Panc1 (cell line): Measurements from ENCODE around the gene LRIT1. TPM values are rescaled to one million over a fixed set of nuclear protein-coding genes. Genes with fewer than 3 reads are reported as not detected.

Source experiments
- ATAC-seq: fragments of 200-7000 bp; cut with Tn5 transposase; 2 replicates; pipeline ENCODE4 v1.9.1; 2020; ENCODE audit warnings: mild to moderate bottlenecking, moderate library complexity
- BruUV-seq: library from RNA; stranded (reverse); fragments of 400-500 nt; replicated peaks from 2 replicates; lab custom pipeline; 2021; lab: Mats Ljungman, UMichigan
- CTCF ChIA-PET: fragments of 300-600 bp; sonication (Branson Sonifier 250); formaldehyde crosslinking; loops from one replicate; lab custom pipeline; 2022; ENCODE audit warnings: antibody characterized with exemption; lab: Charles Lee
- POLR2A ChIA-PET: fragments of 300-600 bp; sonication (Branson Sonifier 250); formaldehyde crosslinking; loops from one replicate; lab custom pipeline; 2022; ENCODE audit warnings: antibody characterized with exemption; lab: Charles Lee
- DNase-seq: peaks from one replicate; pipeline ENCODE4 v3.0.0-alpha.2; 2010; ENCODE audit warnings: low read depth, low spot score
- H3K27ac ChIP-seq: 2 replicates; pipeline ENCODE4 v1.5.1; 2011; ENCODE audit warnings: mild to moderate bottlenecking, low read length, inconsistent platforms
- H3K27me3 ChIP-seq: fragments of 200-500 bp; sonication (Bioruptor generic); 2 replicates; pipeline ENCODE4 v1.6.0; 2014; ENCODE audit warnings: low read length, inconsistent platforms; ENCODE audit not compliant: control insufficient read depth, insufficient read depth
- H3K36me3 ChIP-seq: fragments of 200-500 bp; sonication (Bioruptor generic); 2 replicates; pipeline ENCODE4 v1.5.1; 2014; ENCODE audit warnings: inconsistent platforms, mild to moderate bottlenecking, low read length, moderate library complexity; ENCODE audit not compliant: control insufficient read depth, insufficient read depth
- H3K4me1 ChIP-seq: 2 replicates; pipeline ENCODE4 v1.5.1; 2011; ENCODE audit warnings: inconsistent platforms, mild to moderate bottlenecking, low read length, moderate library complexity; ENCODE audit not compliant: control insufficient read depth, insufficient read depth
- H3K4me3 ChIP-seq, 2 experiments: 2 replicates each; pipeline ENCODE4 v1.5.1; 2011 to 2012; ENCODE audit warnings: low read depth in 2 of 2, low read length in 2 of 2, mild to moderate bottlenecking in 2 of 2, inconsistent platforms in 1 of 2, moderate library complexity in 1 of 2
- H3K9me3 ChIP-seq: fragments of 200-500 bp; sonication (Bioruptor generic); 2 replicates; pipeline ENCODE4 v1.5.1; 2014; ENCODE audit warnings: low read depth, mild to moderate bottlenecking, inconsistent platforms, low read length, moderate library complexity; ENCODE audit not compliant: control insufficient read depth, insufficient read depth
- CTCF ChIP-seq: fragments of 450-650 bp; IDR thresholded peaks from 2 replicates; pipeline ENCODE4 v1.5.1; 2017; ENCODE audit warnings: mild to moderate bottlenecking
- POLR2AphosphoS5 ChIP-seq: IDR thresholded peaks from 2 replicates; pipeline ENCODE4 v1.6.1; 2012; ENCODE audit warnings: mild to moderate bottlenecking, low read depth, low read length, moderate library complexity
- REST ChIP-seq, 2 experiments: IDR thresholded peaks; 2 replicates each; pipeline ENCODE4 v1.6.1; 2011 to 2012; ENCODE audit warnings: low read depth in 2 of 2, control low read depth in 1 of 2, low read length in 1 of 2, mild to moderate bottlenecking in 1 of 2, moderate library complexity in 1 of 2; ENCODE audit not compliant: insufficient read depth in 1 of 2
- SIN3A ChIP-seq: IDR thresholded peaks from 2 replicates; pipeline ENCODE4 v1.6.1; 2012; ENCODE audit warnings: low read depth, mild to moderate bottlenecking, low read length, moderate library complexity, borderline replicate concordance; ENCODE audit not compliant: insufficient read depth
- TCF7L2 ChIP-seq: IDR thresholded peaks from 2 replicates; pipeline ENCODE4 v1.6.1; 2011; ENCODE audit warnings: mild to moderate bottlenecking, low read depth, low read length, inconsistent platforms
- in situ Hi-C: cut with HindIII; loops from 2 replicates; pipeline ENCODE4 v1.10.0; 2016; ENCODE audit warnings: low sequenced_read_pairs, low pct_unique_long_range_greater_than_20kb
- intact Hi-C: fragments of 100-400 bp; cut with micrococcal nuclease; formaldehyde crosslinking; loops from one replicate; pipeline ENCODE4 v1.10.0; 2022; ENCODE audit not compliant: unreplicated experiment
- total RNA-seq: library from RNA; stranded (reverse); gene quantifications from one replicate; pipeline ENCODE4 v1.2.1, GENCODE V29; 2021; ENCODE audit not compliant: unreplicated experiment

Gene LRIT1
- total RNA-seq, 1 experiment from 2014 or later, result not detected

GRCh38 chr10:84208023-84208422, 33.3 kb downstream of the LRIT1 start:
- POLR2A ChIA-PET, result no interaction called here
- no peak overlapping the region for H3K27ac ChIP-seq
- H3K9me3 ChIP-seq, result no peaks in the 10 kb centered on the region
- H3K4me1 ChIP-seq, result no peaks in the 10 kb centered on the region
- TF ChIP-seq REST (IDR thresholded peaks at IDR 0.05; ENCODE audit: insufficient read depth in 1 of 2, low read depth in 2 of 2, low read length in 1 of 2) (no peak), TCF7L2 (no peak), SIN3A (no peak), POLR2AphosphoS5 (no peak), CTCF (no peak)
- no peak overlapping the region for H3K4me3 ChIP-seq
- ATAC-seq, result no peak
- in situ Hi-C loops, result no loop called here
- intact Hi-C loops, result loop anchor here (5.0 kb wide), 1 partner anchor 61 kb away; no protein-coding TSS in a partner anchor
- no peak for DNase-seq
- CTCF ChIA-PET, result no interaction called here
- no TSS peak for BruUV-seq
- H3K27me3 ChIP-seq, result peaks cover 25% of the 10 kb centered on the region
- no peaks in the 10 kb centered on the region for H3K36me3 ChIP-seq

GRCh38 chr10:84205853-84206525, 35.4 kb downstream of the LRIT1 start:
- Histone ChIP-seq H3K9me3 (no peaks in the 10 kb centered on the region), H3K4me3 (no peak overlapping the region), H3K4me1 (no peaks in the 10 kb centered on the region), H3K27me3 (peaks cover 20% of the 10 kb centered on the region), H3K36me3 (no peaks in the 10 kb centered on the region), H3K27ac (no peak overlapping the region)
- in situ Hi-C loops, result no loop called here
- no peak for DNase-seq
- ChIA-PET CTCF (no interaction called here), POLR2A (no interaction called here)
- TF ChIP-seq REST (IDR thresholded peaks at IDR 0.05; ENCODE audit: insufficient read depth in 1 of 2, low read depth in 2 of 2, low read length in 1 of 2) (no peak), CTCF (peak; percentile 64), SIN3A (no peak)
- no TSS peak for BruUV-seq
- no peak for ATAC-seq
- intact Hi-C loops, result loop anchor here (5.0 kb wide), 1 partner anchor 59 kb away; no protein-coding TSS in a partner anchor
